Measurements from ENCODE around the gene CNIH2. TPM values are rescaled to one million over a fixed set of nuclear protein-coding genes. Genes with fewer than 3 reads are reported as not detected.
"Not testable (repeated sequence)": the region's sequence is repeated elsewhere in the genome, so short reads cannot be mapped to it uniquely, and the experiment has no call there.

CNIH2 gene
- polyA plus RNA-seq, 3 donors from 2014 or later = not detected

DNA sequence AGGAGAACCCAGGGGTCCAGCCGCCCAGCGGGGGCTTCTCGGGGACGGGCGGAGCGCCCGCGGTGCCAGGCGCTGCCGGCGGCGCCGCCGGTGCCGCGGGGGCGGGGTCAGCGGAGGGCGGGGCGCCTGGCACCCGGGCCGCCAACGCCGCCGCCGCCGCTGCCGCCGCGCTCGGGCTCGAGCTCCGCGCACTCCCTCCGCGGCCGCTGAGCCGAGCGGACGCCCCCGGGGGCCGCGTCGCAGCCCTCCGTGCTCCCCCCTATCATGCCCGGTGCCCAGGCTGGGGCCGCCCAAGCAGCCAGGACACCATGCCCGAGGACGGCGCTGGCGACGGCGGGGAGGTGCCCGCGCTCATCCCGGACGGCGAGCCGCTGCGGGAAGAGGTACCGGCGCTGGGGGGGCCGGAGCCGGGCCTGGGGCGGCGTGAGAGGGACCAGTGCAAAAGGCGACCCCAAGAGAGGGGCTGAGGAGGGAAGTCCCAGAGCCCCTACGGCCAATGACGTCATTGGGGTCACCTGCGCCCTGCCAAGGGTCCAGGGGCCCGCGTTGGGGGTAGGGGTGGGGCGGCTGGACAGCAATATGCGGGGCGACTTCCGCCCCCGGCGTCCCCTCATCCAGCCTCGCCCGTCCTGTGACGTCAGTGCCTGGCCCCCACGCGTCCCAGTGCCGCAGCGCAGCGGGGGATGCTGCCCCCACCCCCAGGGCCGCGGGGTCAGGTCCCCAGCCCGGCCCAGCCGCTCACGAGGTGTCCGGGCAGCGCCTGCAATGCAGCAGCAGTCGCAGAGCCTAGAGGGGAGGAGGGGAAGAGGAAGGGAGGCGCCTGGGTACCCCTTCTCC, 13.9 kb downstream of the CNIH2 start, which contains the start of gene TMEM151A:
TSS of gene TMEM151A (plus strand) at position 189 of the 837 bp plus-strand sequence. CDS start at position 309, 120 bp downstream.
- peaks cover 0 to 2% (median 0%) of the 10 kb centered on the region in 6 donors for H3K9me3 Mint-ChIP-seq
- H3K36me3 Mint-ChIP-seq = peaks cover 0 to 4% (median 3%) of the 10 kb centered on the region in 3 donors
- peak within 1 kb of the TSS in 1 of 6 donors; percentile 50 for H3K27ac Mint-ChIP-seq
- DNase-seq = no peak
- peak within 1 kb of the TSS; percentile 86 to 94 (median 92) for H3K4me3 Mint-ChIP-seq
- H3K27me3 Mint-ChIP-seq (ENCODE audit: low read depth in 3 of 3) = peaks cover 11 to 21% (median 17%) of the 10 kb centered on the region in 3 donors
- H3K4me1 Mint-ChIP-seq = peaks cover 35% of the 10 kb centered on the region in 2 donors

DNA sequence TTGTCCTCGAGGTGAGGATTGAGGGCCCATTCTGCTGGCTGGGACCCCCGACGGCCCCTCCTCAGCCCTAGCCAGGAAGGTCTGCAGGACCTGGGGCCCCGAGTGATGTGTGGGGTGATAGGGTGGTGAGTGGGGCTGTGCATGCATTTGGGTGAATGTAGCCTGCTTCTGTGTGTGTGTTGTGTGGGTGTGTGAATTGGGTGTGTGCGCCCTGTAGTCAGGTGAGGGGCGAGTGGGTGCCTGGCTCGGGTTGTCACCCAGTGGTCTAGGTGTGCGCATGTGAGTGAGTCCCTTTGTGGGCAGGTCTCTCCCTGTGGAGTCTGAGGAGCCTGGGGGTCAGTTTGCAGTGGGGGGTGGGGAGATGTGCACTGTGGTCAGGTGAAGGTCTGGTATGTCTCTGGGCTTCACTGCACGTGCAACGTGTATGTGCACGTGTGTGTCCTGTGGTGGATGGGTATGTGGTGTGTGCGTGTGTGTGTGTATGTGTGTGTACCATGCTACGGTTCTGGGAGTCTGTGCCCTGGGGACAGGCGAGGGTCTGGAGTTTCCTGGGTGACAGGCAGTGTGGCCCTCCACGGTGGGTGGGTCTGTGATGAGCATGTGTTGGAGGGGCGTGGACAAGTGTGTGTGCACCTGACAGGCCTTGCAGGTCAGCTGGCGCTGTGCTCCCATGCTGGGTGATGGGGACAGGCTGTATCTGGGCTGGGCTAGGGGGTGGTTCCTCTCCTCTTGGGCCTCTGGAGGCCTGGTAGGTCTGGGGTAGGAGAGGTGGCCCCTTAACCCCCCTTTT, 14.8 kb downstream of the CNIH2 start:
- Mint-ChIP-seq H3K4me3 (peak overlapping the region in 4 of 5 donors; percentile 18 to 61 (median 40)), H3K27me3 (ENCODE audit: low read depth in 3 of 3) (peaks cover 11 to 21% (median 17%) of the 10 kb centered on the region in 3 donors), H3K4me1 (peaks cover 28 to 32% of the 10 kb centered on the region in 2 donors), H3K27ac (no peak overlapping the region), H3K36me3 (peaks cover 0 to 4% (median 3%) of the 10 kb centered on the region in 3 donors), H3K9me3 (peaks cover 0 to 2% (median 0%) of the 10 kb centered on the region in 6 donors)
- DNase-seq = no peak

DNA sequence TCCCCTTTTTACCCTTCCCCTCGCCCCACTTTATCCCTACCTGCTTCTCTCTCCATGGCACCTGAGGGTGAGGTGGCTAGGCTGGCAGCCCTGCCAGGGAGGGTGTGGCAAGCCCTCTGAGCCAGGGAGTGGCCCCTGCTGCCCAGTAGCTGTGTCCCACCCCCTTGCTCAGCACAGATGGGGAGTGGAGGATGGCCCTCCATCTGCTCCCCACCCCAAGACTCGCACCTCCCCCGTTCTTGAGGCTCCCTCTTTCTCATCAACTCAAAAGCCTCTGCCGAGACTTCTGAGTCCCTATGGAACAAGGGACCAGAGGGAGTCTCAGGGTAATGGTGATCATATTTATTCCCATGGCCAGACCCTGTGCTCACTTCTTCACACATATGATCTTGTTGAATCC, 15.4 kb downstream of the CNIH2 start:
- peaks cover 25 to 27% of the 10 kb centered on the region in 2 donors for H3K4me1 Mint-ChIP-seq
- peaks cover 11 to 20% (median 19%) of the 10 kb centered on the region in 3 donors for H3K27me3 Mint-ChIP-seq (ENCODE audit: low read depth in 3 of 3)
- H3K36me3 Mint-ChIP-seq = peaks cover 0 to 4% (median 3%) of the 10 kb centered on the region in 3 donors
- peaks cover 0 to 2% (median 0%) of the 10 kb centered on the region in 6 donors for H3K9me3 Mint-ChIP-seq
- peak overlapping the region in 1 of 5 donors; percentile 38 for H3K4me3 Mint-ChIP-seq
- DNase-seq = no peak
- no peak overlapping the region for H3K27ac Mint-ChIP-seq

- peaks cover 0 to 2% (median 0%) of the 10 kb centered on the region in 6 donors for H3K9me3 Mint-ChIP-seq
- H3K27ac Mint-ChIP-seq = no peak overlapping the region
- peaks cover 0 to 4% (median 3%) of the 10 kb centered on the region in 3 donors for H3K36me3 Mint-ChIP-seq
- H3K27me3 Mint-ChIP-seq (ENCODE audit: low read depth in 3 of 3) = peaks cover 10 to 18% (median 17%) of the 10 kb centered on the region in 3 donors
- peaks cover 22 to 25% of the 10 kb centered on the region in 2 donors for H3K4me1 Mint-ChIP-seq
- DNase-seq = no peak
- no peak overlapping the region for H3K4me3 Mint-ChIP-seq
These were observed 16.0 kb downstream of the CNIH2 start for GRCh38 chr11:66293777-66294625.

DNA sequence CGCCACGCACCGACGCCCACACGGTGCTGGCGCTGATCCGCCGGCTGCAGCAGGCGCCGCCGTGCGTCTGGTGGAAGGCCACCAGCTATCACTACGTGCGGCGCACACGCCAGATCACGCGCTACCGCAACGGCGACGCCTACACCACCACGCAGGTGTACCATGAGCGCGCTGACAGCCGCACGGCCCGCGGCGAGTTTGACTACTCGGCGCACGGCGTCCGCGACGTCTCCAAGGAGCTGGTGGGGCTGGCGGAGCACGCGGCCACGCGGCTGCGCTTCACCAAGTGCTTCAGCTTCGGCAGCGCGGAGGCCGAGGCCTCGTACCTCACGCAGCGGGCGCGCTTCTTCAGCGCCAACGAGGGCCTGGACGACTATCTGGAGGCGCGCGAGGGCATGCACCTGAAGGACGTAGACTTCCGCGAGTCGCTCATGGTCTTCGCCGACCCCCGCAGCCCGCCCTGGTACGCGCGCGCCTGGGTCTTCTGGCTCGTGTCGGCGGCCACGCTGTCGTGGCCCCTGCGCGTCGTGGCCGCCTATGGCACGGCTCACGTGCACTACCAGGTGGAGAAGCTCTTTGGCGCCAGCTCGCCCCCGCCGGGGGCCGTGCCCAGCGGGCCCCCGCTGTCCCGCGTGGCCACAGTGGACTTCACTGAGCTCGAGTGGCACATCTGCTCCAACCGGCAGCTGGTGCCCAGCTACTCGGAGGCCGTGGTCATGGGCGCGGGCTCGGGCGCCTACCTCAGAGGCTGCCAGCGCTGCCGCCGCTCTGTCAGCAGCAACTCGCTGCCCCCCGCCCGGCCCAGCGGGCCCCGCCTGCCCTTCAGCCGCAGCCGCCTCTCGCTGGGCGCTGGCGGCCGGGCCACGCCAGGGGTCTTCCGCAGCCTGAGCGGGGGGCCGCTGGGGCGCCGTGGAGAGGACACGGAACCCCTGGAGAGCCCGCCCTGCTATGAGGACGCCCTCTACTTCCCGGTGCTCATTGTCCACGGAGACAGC, 16.9 kb downstream of the CNIH2 start:
- DNase-seq = no peak
- H3K36me3 Mint-ChIP-seq = peaks cover 0 to 4% (median 0%) of the 10 kb centered on the region in 3 donors
- peaks cover 12 to 16% of the 10 kb centered on the region in 2 donors for H3K4me1 Mint-ChIP-seq
- no peak overlapping the region for H3K4me3 Mint-ChIP-seq
- H3K9me3 Mint-ChIP-seq = peaks cover 0 to 2% (median 0%) of the 10 kb centered on the region in 6 donors
- no peak overlapping the region for H3K27ac Mint-ChIP-seq
- peaks cover 4 to 15% (median 8%) of the 10 kb centered on the region in 3 donors for H3K27me3 Mint-ChIP-seq (ENCODE audit: low read depth in 3 of 3)

DNA sequence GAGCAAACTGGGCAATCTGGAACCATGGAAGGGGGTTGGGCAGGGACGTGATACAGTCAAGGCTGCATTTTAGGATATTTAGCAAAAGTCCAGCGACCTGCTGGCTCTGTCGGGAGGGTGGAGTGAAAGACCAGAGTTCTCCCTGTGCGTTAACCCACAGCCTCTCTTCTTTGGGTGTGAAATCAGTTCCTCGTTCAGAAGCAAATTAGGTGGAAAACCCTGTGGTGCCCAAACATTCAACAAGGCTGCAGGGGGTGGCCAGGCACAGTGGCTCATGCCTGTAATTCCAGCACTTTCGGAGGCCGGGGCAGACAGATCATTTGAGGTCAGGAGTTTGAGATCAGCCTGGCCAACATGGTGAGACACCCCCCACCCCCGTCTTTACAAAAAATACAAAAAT, 19.6 kb downstream of the CNIH2 start:
- H3K4me1 Mint-ChIP-seq = peaks cover 0 to 4% of the 10 kb centered on the region in 2 donors
- H3K4me3 Mint-ChIP-seq = no peak overlapping the region
- DNase-seq = no peak
- H3K27ac Mint-ChIP-seq = no peak overlapping the region
- peaks cover 0 to 2% (median 0%) of the 10 kb centered on the region in 6 donors for H3K9me3 Mint-ChIP-seq
- peaks cover 0 to 3% (median under 1%) of the 10 kb centered on the region in 3 donors for H3K36me3 Mint-ChIP-seq
- peaks cover 4 to 7% (median 6%) of the 10 kb centered on the region in 3 donors for H3K27me3 Mint-ChIP-seq (ENCODE audit: low read depth in 3 of 3)

DNA sequence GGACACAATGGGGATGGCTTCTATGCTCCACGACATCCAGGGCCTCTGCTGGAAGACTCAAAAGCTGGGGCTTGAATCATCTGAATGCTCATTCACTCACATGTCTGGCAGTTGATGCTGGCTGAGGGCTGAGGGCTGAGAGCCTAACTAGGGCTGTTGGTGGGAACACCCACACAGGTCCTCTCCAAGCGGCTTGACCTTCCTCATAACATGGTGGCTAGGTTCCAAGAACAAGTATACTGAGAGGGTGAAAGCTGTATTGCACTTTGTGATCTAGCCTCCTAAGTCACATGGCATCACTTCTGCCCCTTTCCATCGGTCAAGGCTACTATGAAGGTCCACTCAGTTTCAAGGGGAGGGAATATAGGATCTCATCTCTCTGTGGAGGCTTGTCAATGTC, 21.2 kb downstream of the CNIH2 start:
- Mint-ChIP-seq H3K9me3 (peaks cover 0 to 2% (median 0%) of the 10 kb centered on the region in 6 donors), H3K27me3 (ENCODE audit: low read depth in 3 of 3) (peaks cover 1 to 4% (median 2%) of the 10 kb centered on the region in 3 donors), H3K4me1 (no peaks in the 10 kb centered on the region), H3K36me3 (peaks cover 0 to 3% (median 0%) of the 10 kb centered on the region in 3 donors), H3K27ac (no peak overlapping the region), H3K4me3 (no peak overlapping the region)
- DNase-seq = no peak

DNA sequence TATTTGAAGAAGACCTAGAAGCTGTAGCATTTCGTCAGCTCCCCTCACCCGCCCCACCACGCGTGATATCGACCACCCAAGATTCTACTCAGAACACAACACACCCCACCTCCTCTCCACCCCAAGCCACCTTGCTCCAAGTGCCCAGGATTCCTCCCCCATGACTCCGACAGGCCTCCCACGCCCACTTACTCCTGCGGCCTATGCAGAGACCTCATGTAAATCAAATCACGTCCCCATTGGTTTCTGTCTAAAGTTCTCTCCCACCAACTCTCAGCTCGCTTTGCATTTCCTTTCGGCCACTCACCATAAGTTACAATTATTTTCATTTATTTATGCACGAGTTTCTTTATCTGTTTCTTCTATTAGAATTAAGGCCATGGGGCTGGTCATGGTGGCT, 24.7 kb downstream of the CNIH2 start:
- Mint-ChIP-seq H3K27me3 (ENCODE audit: low read depth in 3 of 3) (peaks cover 0 to 7% (median 4%) of the 10 kb centered on the region in 3 donors), H3K36me3 (peaks cover 0 to 3% (median 0%) of the 10 kb centered on the region in 3 donors), H3K4me1 (no peaks in the 10 kb centered on the region), H3K4me3 (no peak overlapping the region), H3K27ac (no peak overlapping the region), H3K9me3 (no peaks in the 10 kb centered on the region)
- no peak for DNase-seq

DNA sequence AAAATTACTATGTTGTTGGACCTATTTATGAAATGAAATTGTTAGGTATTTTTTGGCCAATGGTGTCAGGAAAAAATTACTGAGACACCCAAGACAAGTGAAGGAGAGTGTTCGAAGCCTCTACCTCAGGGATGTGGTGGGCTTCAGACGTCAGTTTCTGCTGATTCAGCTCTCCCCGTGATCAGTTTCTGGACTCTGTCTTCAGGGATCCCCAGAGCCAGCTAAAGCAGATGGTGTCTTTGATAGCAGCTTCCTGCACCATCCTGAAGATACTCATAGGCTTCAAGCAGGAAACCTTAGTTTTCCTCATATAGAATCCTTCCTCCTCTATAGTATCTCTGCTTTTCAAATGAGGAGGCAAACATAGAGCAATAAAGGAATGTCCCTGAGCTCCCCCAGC, 31.5 kb downstream of the CNIH2 start:
- H3K4me3 Mint-ChIP-seq = no peak overlapping the region
- H3K9me3 Mint-ChIP-seq = no peaks in the 10 kb centered on the region
- H3K4me1 Mint-ChIP-seq = peaks cover 10 to 11% of the 10 kb centered on the region in 2 donors
- DNase-seq = no peak
- peaks cover 7 to 12% (median 9%) of the 10 kb centered on the region in 3 donors for H3K27me3 Mint-ChIP-seq (ENCODE audit: low read depth in 3 of 3)
- H3K36me3 Mint-ChIP-seq = no peaks in the 10 kb centered on the region
- H3K27ac Mint-ChIP-seq = no peak overlapping the region

GRCh38 chr11:66310324-66310723, 32.3 kb downstream of the CNIH2 start:
- no peak for DNase-seq
- Mint-ChIP-seq H3K27ac (no peak overlapping the region), H3K4me3 (no peak overlapping the region)

GRCh38 chr11:66310803-66311440, 32.9 kb downstream of the CNIH2 start:
- not testable (repeated sequence) for H3K36me3 Mint-ChIP-seq, H3K27ac Mint-ChIP-seq, H3K9me3 Mint-ChIP-seq, DNase-seq
- H3K27me3 Mint-ChIP-seq (ENCODE audit: low read depth in 3 of 3) = peaks cover 9 to 15% (median 11%) of the 10 kb centered on the region in 3 donors
- peak overlapping the region in 1 of 5 donors; percentile 9 for H3K4me3 Mint-ChIP-seq
- peaks cover 11 to 13% of the 10 kb centered on the region in 2 donors for H3K4me1 Mint-ChIP-seq

More at GRCh38 chr11:66310324-66310723, 32.3 kb downstream of the CNIH2 start:
- H3K27me3 Mint-ChIP-seq (ENCODE audit: low read depth in 3 of 3) = peaks cover 8 to 11% (median 9%) of the 10 kb centered on the region in 3 donors
- H3K4me1 Mint-ChIP-seq = peaks cover 11% of the 10 kb centered on the region in 2 donors
- no peaks in the 10 kb centered on the region for H3K9me3 Mint-ChIP-seq
- no peaks in the 10 kb centered on the region for H3K36me3 Mint-ChIP-seq

All from immature natural killer cell (primary cell).